WTC11 (cell line): ENCODE measurements around the gene SIGLEC5. TPM values are rescaled to one million over a fixed set of nuclear protein-coding genes. Genes with fewer than 3 reads are reported as not detected.

Source experiments
- ATAC-seq: fragments of 200-7000 bp; cut with Tn5 transposase; 2 replicates; pipeline ENCODE4 v1.10.0; 2021; ENCODE audit warnings: mild to moderate bottlenecking, moderate library complexity
- CTCF ChIA-PET: fragments of 300-600 bp; sonication (Branson Sonifier 250); formaldehyde crosslinking; loops from one replicate; lab custom pipeline; 2021; ENCODE audit warnings: antibody characterized with exemption; lab: Charles Lee
- POLR2A ChIA-PET: fragments of 350-600 bp; sonication (Branson Sonifier 250); formaldehyde crosslinking; loops from one replicate; lab custom pipeline; 2021; ENCODE audit warnings: antibody characterized with exemption; lab: Charles Lee
- DNase-seq: peaks from one replicate; pipeline ENCODE4 v3.0.0; 2021; ENCODE audit warnings: low spot score
- H3K27ac Mint-ChIP-seq: 2 replicates; pipeline ENCODE4 v1.8.0; 2021; ENCODE audit warnings: mixed read lengths
- H3K27me3 Mint-ChIP-seq: 2 replicates; pipeline ENCODE4 v1.8.0; 2021; ENCODE audit warnings: low read depth, mild to moderate bottlenecking, moderate library complexity, mixed read lengths
- H3K36me3 Mint-ChIP-seq: 2 replicates; pipeline ENCODE4 v1.8.0; 2021; ENCODE audit warnings: mixed read lengths
- H3K4me1 Mint-ChIP-seq: 2 replicates; pipeline ENCODE4 v1.8.0; 2022; ENCODE audit warnings: mixed read lengths
- H3K4me3 Mint-ChIP-seq: 2 replicates; pipeline ENCODE4 v1.8.0; 2021; ENCODE audit warnings: mild to moderate bottlenecking, moderate library complexity, mixed read lengths
- H3K9me3 Mint-ChIP-seq: 2 replicates; pipeline ENCODE4 v1.8.0; 2021; ENCODE audit warnings: mixed read lengths
- CBFB ChIP-seq: sonication (generic); formaldehyde crosslinking; IDR thresholded peaks from 2 replicates; pipeline ENCODE4 v1.8.1; 2022; ENCODE audit warnings: mild to moderate bottlenecking, low read depth, missing genetic modification reagents
- CREM ChIP-seq: sonication (generic); formaldehyde crosslinking; IDR thresholded peaks from 2 replicates; pipeline ENCODE4 v1.8.1; 2022; ENCODE audit warnings: mild to moderate bottlenecking, missing genetic modification reagents, moderate library complexity
- FOXK1 ChIP-seq: sonication (generic); formaldehyde crosslinking; IDR thresholded peaks from 2 replicates; pipeline ENCODE4 v1.8.0; 2022; ENCODE audit warnings: mild to moderate bottlenecking, moderate library complexity, missing genetic modification reagents
- GABPB1 ChIP-seq: sonication (generic); formaldehyde crosslinking; IDR thresholded peaks from 2 replicates; pipeline ENCODE4 v1.8.1; 2023; ENCODE audit warnings: mild to moderate bottlenecking, missing genetic modification reagents
- JUN ChIP-seq: sonication (generic); formaldehyde crosslinking; IDR thresholded peaks from 2 replicates; pipeline ENCODE4 v1.8.0; 2023; ENCODE audit warnings: mild to moderate bottlenecking, missing genetic modification reagents
- NR2C2 ChIP-seq: sonication (generic); formaldehyde crosslinking; IDR thresholded peaks from 2 replicates; pipeline ENCODE4 v1.8.0; 2022; ENCODE audit warnings: mild to moderate bottlenecking, missing genetic modification reagents
- SMAD3 ChIP-seq: sonication (generic); formaldehyde crosslinking; IDR thresholded peaks from 2 replicates; pipeline ENCODE4 v1.8.0; 2022; ENCODE audit warnings: missing genetic modification reagents, mild to moderate bottlenecking, borderline replicate concordance
- SMAD4 ChIP-seq: sonication (generic); formaldehyde crosslinking; IDR thresholded peaks from 2 replicates; pipeline ENCODE4 v1.8.0; 2022; ENCODE audit warnings: mild to moderate bottlenecking, missing genetic modification reagents
- SOX15 ChIP-seq: fragments of 250-450 bp; sonication (Bioruptor Pico); IDR thresholded peaks from 2 replicates; pipeline ENCODE4 v1.9.0; 2021; ENCODE audit warnings: mild to moderate bottlenecking
- ZNF232 ChIP-seq: sonication (generic); formaldehyde crosslinking; IDR thresholded peaks from 2 replicates; pipeline ENCODE4 v1.8.0; 2022; ENCODE audit warnings: mild to moderate bottlenecking, missing genetic modification reagents
- total RNA-seq: library from RNA; stranded (reverse); gene quantifications from 3 replicates; pipeline ENCODE4 v1.2.3, GENCODE V29; 2021
- TF ChIP-seq, protein P1 (sequence below): sonication (generic); formaldehyde crosslinking; IDR thresholded peaks from 2 replicates; pipeline ENCODE4 v1.8.1; 2023; ENCODE audit warnings: mild to moderate bottlenecking, missing genetic modification reagents
- TF ChIP-seq, protein P2 (sequence below): fragments of 250-450 bp; sonication (Bioruptor Pico); IDR thresholded peaks from 2 replicates; pipeline ENCODE4 v1.9.0; 2021; ENCODE audit warnings: mild to moderate bottlenecking
- TF ChIP-seq, protein P3 (sequence below): sonication (generic); formaldehyde crosslinking; IDR thresholded peaks from 2 replicates; pipeline ENCODE4 v1.8.1; 2022; ENCODE audit warnings: mild to moderate bottlenecking, missing genetic modification reagents, moderate library complexity, borderline replicate concordance
- TF ChIP-seq, protein P4 (sequence below): sonication (generic); formaldehyde crosslinking; conservative IDR thresholded peaks from 2 replicates; pipeline ENCODE4 v1.8.1; 2022; ENCODE audit warnings: mild to moderate bottlenecking, missing genetic modification reagents
- TF ChIP-seq, protein P5 (sequence below): sonication (generic); formaldehyde crosslinking; IDR thresholded peaks from 2 replicates; pipeline ENCODE4 v1.8.1; 2023; ENCODE audit warnings: mild to moderate bottlenecking, moderate library complexity, missing genetic modification reagents
- TF ChIP-seq, protein P6 (sequence below): sonication (generic); formaldehyde crosslinking; IDR thresholded peaks from 2 replicates; pipeline ENCODE4 v1.8.1; 2022; ENCODE audit warnings: low read depth, mild to moderate bottlenecking, moderate library complexity, missing genetic modification reagents, borderline replicate concordance
- TF ChIP-seq, protein P7 (sequence below): sonication (generic); formaldehyde crosslinking; conservative IDR thresholded peaks from 2 replicates; pipeline ENCODE4 v1.8.1; 2023; ENCODE audit warnings: mild to moderate bottlenecking, low read depth, missing genetic modification reagents, moderate library complexity

SIGLEC5 gene
- total RNA-seq, 1 experiment from 2014 or later: 0.15 TPM

DNA sequence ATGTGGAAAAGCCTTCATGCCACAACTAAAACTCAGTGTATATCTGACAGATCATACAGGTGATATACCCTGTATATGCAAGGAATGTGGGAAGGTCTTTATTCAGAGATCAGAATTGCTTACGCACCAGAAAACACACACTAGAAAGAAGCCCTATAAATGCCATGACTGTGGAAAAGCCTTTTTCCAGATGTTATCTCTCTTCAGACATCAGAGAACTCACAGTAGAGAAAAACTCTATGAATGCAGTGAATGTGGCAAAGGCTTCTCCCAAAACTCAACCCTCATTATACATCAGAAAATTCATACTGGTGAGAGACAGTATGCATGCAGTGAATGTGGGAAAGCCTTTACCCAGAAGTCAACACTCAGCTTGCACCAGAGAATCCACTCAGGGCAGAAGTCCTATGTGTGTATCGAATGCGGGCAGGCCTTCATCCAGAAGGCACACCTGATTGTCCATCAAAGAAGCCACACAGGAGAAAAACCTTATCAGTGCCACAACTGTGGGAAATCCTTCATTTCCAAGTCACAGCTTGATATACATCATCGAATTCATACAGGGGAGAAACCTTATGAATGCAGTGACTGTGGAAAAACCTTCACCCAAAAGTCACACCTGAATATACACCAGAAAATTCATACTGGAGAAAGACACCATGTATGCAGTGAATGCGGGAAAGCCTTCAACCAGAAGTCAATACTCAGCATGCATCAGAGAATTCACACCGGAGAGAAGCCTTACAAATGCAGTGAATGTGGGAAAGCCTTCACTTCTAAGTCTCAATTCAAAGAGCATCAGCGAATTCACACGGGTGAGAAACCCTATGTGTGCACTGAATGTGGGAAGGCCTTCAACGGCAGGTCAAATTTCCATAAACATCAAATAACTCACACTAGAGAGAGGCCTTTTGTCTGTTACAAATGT, 42.7 kb downstream of the SIGLEC5 start:
- Mint-ChIP-seq H3K36me3 (peaks cover 62% of the 10 kb centered on the region), H3K27ac (no peak overlapping the region), H3K9me3 (peaks cover 38% of the 10 kb centered on the region), H3K27me3 (peaks cover 4% of the 10 kb centered on the region; the same call in 1 of the 2 replicates), H3K4me1 (no peaks in the 10 kb centered on the region), H3K4me3 (no peak overlapping the region)
- DNase-seq (no peak), ATAC-seq (no peak)
- no peak for TF ChIP-seq SMAD4 (CRISPR knock-in tag)
- TF ChIP-seq, protein P1, sequence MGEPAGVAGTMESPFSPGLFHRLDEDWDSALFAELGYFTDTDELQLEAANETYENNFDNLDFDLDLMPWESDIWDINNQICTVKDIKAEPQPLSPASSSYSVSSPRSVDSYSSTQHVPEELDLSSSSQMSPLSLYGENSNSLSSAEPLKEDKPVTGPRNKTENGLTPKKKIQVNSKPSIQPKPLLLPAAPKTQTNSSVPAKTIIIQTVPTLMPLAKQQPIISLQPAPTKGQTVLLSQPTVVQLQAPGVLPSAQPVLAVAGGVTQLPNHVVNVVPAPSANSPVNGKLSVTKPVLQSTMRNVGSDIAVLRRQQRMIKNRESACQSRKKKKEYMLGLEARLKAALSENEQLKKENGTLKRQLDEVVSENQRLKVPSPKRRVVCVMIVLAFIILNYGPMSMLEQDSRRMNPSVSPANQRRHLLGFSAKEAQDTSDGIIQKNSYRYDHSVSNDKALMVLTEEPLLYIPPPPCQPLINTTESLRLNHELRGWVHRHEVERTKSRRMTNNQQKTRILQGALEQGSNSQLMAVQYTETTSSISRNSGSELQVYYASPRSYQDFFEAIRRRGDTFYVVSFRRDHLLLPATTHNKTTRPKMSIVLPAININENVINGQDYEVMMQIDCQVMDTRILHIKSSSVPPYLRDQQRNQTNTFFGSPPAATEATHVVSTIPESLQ: no peak
- TF ChIP-seq, protein P2, sequence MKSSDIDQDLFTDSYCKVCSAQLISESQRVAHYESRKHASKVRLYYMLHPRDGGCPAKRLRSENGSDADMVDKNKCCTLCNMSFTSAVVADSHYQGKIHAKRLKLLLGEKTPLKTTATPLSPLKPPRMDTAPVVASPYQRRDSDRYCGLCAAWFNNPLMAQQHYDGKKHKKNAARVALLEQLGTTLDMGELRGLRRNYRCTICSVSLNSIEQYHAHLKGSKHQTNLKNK (CRISPR knock-in tag): no peak
- no peak for TF ChIP-seq JUN
- no peak for TF ChIP-seq SMAD3
- TF ChIP-seq, protein P3, sequence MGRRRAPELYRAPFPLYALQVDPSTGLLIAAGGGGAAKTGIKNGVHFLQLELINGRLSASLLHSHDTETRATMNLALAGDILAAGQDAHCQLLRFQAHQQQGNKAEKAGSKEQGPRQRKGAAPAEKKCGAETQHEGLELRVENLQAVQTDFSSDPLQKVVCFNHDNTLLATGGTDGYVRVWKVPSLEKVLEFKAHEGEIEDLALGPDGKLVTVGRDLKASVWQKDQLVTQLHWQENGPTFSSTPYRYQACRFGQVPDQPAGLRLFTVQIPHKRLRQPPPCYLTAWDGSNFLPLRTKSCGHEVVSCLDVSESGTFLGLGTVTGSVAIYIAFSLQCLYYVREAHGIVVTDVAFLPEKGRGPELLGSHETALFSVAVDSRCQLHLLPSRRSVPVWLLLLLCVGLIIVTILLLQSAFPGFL (CRISPR knock-in tag): no peak
- POLR2A ChIA-PET: no interaction called here
- CTCF ChIA-PET: no interaction called here

DNA sequence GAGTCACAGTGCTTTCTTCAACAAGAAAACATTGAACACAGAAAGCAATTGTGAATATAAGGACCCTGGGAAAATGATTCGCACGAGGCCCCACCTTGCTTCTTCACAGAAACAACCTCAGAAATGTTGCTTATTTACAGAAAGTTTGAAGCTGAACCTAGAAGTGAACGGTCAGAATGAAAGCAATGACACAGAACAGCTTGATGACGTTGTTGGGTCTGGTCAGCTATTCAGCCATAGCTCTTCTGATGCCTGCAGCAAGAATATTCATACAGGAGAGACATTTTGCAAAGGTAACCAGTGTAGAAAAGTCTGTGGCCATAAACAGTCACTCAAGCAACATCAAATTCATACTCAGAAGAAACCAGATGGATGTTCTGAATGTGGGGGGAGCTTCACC, 43.4 kb downstream of the SIGLEC5 start:
- Mint-ChIP-seq H3K27ac (no peak overlapping the region), H3K27me3 (peaks cover 4% of the 10 kb centered on the region; the same call in 1 of the 2 replicates), H3K4me1 (no peaks in the 10 kb centered on the region), H3K4me3 (no peak overlapping the region), H3K36me3 (peaks cover 68% of the 10 kb centered on the region), H3K9me3 (peaks cover 38% of the 10 kb centered on the region)
- TF ChIP-seq SOX15 (CRISPR knock-in tag) (no peak), FOXK1 (no peak), NR2C2 (CRISPR knock-in tag) (no peak), CREM (CRISPR knock-in tag) (no peak), GABPB1 (CRISPR knock-in tag) (no peak), CBFB (CRISPR knock-in tag) (no peak), ZNF232 (CRISPR knock-in tag) (no peak)
- TF ChIP-seq, protein P4, sequence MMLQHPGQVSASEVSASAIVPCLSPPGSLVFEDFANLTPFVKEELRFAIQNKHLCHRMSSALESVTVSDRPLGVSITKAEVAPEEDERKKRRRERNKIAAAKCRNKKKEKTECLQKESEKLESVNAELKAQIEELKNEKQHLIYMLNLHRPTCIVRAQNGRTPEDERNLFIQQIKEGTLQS (CRISPR knock-in tag): no peak
- TF ChIP-seq, protein P5, sequence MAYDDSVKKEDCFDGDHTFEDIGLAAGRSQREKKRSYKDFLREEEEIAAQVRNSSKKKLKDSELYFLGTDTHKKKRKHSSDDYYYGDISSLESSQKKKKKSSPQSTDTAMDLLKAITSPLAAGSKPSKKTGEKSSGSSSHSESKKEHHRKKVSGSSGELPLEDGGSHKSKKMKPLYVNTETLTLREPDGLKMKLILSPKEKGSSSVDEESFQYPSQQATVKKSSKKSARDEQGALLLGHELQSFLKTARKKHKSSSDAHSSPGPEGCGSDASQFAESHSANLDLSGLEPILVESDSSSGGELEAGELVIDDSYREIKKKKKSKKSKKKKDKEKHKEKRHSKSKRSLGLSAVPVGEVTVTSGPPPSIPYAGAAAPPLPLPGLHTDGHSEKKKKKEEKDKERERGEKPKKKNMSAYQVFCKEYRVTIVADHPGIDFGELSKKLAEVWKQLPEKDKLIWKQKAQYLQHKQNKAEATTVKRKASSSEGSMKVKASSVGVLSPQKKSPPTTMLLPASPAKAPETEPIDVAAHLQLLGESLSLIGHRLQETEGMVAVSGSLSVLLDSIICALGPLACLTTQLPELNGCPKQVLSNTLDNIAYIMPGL (CRISPR knock-in tag): no peak
- TF ChIP-seq, protein P6, sequence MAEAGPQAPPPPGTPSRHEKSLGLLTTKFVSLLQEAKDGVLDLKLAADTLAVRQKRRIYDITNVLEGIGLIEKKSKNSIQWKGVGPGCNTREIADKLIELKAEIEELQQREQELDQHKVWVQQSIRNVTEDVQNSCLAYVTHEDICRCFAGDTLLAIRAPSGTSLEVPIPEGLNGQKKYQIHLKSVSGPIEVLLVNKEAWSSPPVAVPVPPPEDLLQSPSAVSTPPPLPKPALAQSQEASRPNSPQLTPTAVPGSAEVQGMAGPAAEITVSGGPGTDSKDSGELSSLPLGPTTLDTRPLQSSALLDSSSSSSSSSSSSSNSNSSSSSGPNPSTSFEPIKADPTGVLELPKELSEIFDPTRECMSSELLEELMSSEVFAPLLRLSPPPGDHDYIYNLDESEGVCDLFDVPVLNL: no peak
- TF ChIP-seq, protein P7, sequence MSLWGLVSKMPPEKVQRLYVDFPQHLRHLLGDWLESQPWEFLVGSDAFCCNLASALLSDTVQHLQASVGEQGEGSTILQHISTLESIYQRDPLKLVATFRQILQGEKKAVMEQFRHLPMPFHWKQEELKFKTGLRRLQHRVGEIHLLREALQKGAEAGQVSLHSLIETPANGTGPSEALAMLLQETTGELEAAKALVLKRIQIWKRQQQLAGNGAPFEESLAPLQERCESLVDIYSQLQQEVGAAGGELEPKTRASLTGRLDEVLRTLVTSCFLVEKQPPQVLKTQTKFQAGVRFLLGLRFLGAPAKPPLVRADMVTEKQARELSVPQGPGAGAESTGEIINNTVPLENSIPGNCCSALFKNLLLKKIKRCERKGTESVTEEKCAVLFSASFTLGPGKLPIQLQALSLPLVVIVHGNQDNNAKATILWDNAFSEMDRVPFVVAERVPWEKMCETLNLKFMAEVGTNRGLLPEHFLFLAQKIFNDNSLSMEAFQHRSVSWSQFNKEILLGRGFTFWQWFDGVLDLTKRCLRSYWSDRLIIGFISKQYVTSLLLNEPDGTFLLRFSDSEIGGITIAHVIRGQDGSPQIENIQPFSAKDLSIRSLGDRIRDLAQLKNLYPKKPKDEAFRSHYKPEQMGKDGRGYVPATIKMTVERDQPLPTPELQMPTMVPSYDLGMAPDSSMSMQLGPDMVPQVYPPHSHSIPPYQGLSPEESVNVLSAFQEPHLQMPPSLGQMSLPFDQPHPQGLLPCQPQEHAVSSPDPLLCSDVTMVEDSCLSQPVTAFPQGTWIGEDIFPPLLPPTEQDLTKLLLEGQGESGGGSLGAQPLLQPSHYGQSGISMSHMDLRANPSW (CRISPR knock-in tag): no peak
- DNase-seq: no peak
- ChIA-PET CTCF (no interaction called here), POLR2A (no interaction called here)
- ATAC-seq: no peak
